ENCODE data around the gene ALDH1A1. TPM values are rescaled to one million over a fixed set of nuclear protein-coding genes. Genes with fewer than 3 reads are reported as not detected.

The ALDH1A1 gene
- total RNA-seq, 2 donors from 2014 or later: 16.8 to 427 TPM

GRCh38 chr9:72875221-72875620 is 77.6 kb downstream of the ALDH1A1 start:
- Histone ChIP-seq H3K4me1 (replicated peaks) (no peaks in the 10 kb centered on the region), H3K36me3 (no peaks in the 10 kb centered on the region), H3K4me3 (no peak overlapping the region), H3K9me3 (no peaks in the 10 kb centered on the region), H3K27ac (no peak overlapping the region), H3K27me3 (replicated peaks; ENCODE audit: insufficient read depth) (no peaks in the 10 kb centered on the region)
- no peak for TF ChIP-seq POLR2A (IDR thresholded peaks at IDR 0.05)
- no peak for TF ChIP-seq POLR2AphosphoS5 (IDR thresholded peaks at IDR 0.05)
- no peak for TF ChIP-seq CTCF (IDR thresholded peaks at IDR 0.05)
- intact Hi-C loops (cut with DNase I): loop anchor here (10.0 kb wide), 1 partner anchor 310 kb away; no protein-coding TSS in a partner anchor
- DNase-seq (ENCODE audit: low spot score): no peak

- TF ChIP-seq POLR2A (IDR thresholded peaks at IDR 0.05) (no peak), POLR2AphosphoS5 (IDR thresholded peaks at IDR 0.05) (no peak), CTCF (IDR thresholded peaks at IDR 0.05) (no peak)
- H3K27me3 ChIP-seq (replicated peaks; ENCODE audit: insufficient read depth): no peaks in the 10 kb centered on the region
- no peaks in the 10 kb centered on the region for H3K4me1 ChIP-seq (replicated peaks)
- no peaks in the 10 kb centered on the region for H3K9me3 ChIP-seq
- intact Hi-C loops (cut with DNase I): loop anchor here (10.0 kb wide), 1 partner anchor 310 kb away; no protein-coding TSS in a partner anchor
- H3K4me3 ChIP-seq: no peak overlapping the region
- no peak overlapping the region for H3K27ac ChIP-seq
- DNase-seq (ENCODE audit: low spot score): no peak
- H3K36me3 ChIP-seq: no peaks in the 10 kb centered on the region
- WGBS: 88% methylated on average over 2 of the region's 2 CpGs
Observed at GRCh38 chr9:72874344-72874743, 78.5 kb downstream of the ALDH1A1 start.

GRCh38 chr9:72873456-72873855 is 79.4 kb downstream of the ALDH1A1 start:
- no peaks in the 10 kb centered on the region for H3K4me1 ChIP-seq (replicated peaks)
- H3K27me3 ChIP-seq (replicated peaks; ENCODE audit: insufficient read depth): no peaks in the 10 kb centered on the region
- no peak for DNase-seq (ENCODE audit: low spot score)
- no peaks in the 10 kb centered on the region for H3K36me3 ChIP-seq
- intact Hi-C loops (cut with DNase I): loop anchor here (2.0 to 10.0 kb wide), 2 partner anchors 149 to 311 kb away; no protein-coding TSS in a partner anchor
- WGBS: 39% methylated on average over 1 of the region's 1 CpG
- H3K9me3 ChIP-seq: no peaks in the 10 kb centered on the region
- no peak overlapping the region for H3K4me3 ChIP-seq
- TF ChIP-seq POLR2A (IDR thresholded peaks at IDR 0.05) (no peak), POLR2AphosphoS5 (IDR thresholded peaks at IDR 0.05) (no peak), CTCF (IDR thresholded peaks at IDR 0.05) (no peak)
- no peak overlapping the region for H3K27ac ChIP-seq

DNA sequence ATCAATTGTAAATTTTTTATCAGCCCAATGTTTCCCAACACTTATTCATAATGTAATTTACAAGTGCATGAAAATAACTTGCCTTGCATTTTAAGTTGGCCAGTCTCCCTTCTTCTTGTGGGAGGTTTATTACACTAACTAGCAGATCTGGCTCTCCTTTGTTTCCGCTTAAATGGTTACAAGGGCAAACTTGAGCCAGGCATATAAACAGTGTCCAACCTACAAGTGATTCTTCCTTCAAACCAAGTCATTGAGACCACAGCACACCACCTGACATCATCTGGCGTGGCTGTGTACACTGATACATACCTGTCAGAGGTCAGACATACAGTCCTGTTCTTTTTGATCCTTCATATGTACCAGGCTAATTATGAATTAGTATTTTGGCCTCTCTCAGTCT is 80.1 kb downstream of the ALDH1A1 start:
- intact Hi-C loops (cut with DNase I): loop anchor here (2.0 to 10.0 kb wide), 2 partner anchors 150 to 312 kb away; no protein-coding TSS in a partner anchor
- Histone ChIP-seq H3K36me3 (no peaks in the 10 kb centered on the region), H3K4me3 (no peak overlapping the region), H3K27ac (no peak overlapping the region), H3K4me1 (replicated peaks) (no peaks in the 10 kb centered on the region), H3K27me3 (replicated peaks; ENCODE audit: insufficient read depth) (no peaks in the 10 kb centered on the region), H3K9me3 (no peaks in the 10 kb centered on the region)
- 33% methylated on average over 2 of the region's 2 CpGs for WGBS
- TF ChIP-seq POLR2A (IDR thresholded peaks at IDR 0.05) (no peak), CTCF (IDR thresholded peaks at IDR 0.05) (no peak), POLR2AphosphoS5 (IDR thresholded peaks at IDR 0.05) (no peak)
- no peak for DNase-seq (ENCODE audit: low spot score)

GRCh38 chr9:72871685-72872084 is 81.2 kb downstream of the ALDH1A1 start:
- H3K27ac ChIP-seq: no peak overlapping the region
- DNase-seq (ENCODE audit: low spot score): no peak
- 17% methylated on average over 3 of the region's 3 CpGs for WGBS
- TF ChIP-seq CTCF (IDR thresholded peaks at IDR 0.05) (peak in 3 of 4 experiments; percentile 48 to 68 (median 62)), POLR2A (IDR thresholded peaks at IDR 0.05) (no peak), POLR2AphosphoS5 (IDR thresholded peaks at IDR 0.05) (peak; percentile 7)
- no peaks in the 10 kb centered on the region for H3K4me1 ChIP-seq (replicated peaks)
- no peak overlapping the region for H3K4me3 ChIP-seq
- intact Hi-C loops (cut with DNase I): loop anchor here (2.0 to 10.0 kb wide), 3 partner anchors 151 to 313 kb away; no protein-coding TSS in a partner anchor
- no peaks in the 10 kb centered on the region for H3K27me3 ChIP-seq (replicated peaks; ENCODE audit: insufficient read depth)
- no peaks in the 10 kb centered on the region for H3K36me3 ChIP-seq
- H3K9me3 ChIP-seq: no peaks in the 10 kb centered on the region

All from prostate gland (tissue), 2 donors.